HEK293 (cell line): Measurements from ENCODE around the gene DGKB.

Source experiments
- ATF2 ChIP-seq: fragments of 450-650 bp; formaldehyde crosslinking; IDR thresholded peaks from 2 replicates; pipeline ENCODE4 v1.5.1; 2016; ENCODE audit warnings: missing biosample characterization, missing genetic modification characterization, low read depth
- CTCF ChIP-seq: fragments of 450-650 bp; formaldehyde crosslinking; IDR thresholded peaks from 2 replicates; pipeline ENCODE4 v1.5.1; 2016; ENCODE audit warnings: missing biosample characterization, missing genetic modification characterization
- ZBTB20 ChIP-seq: fragments of 450-650 bp; formaldehyde crosslinking; IDR thresholded peaks from 2 replicates; pipeline ENCODE4 v1.5.1; 2016; ENCODE audit warnings: missing biosample characterization, missing genetic modification characterization
- ZBTB7A ChIP-seq: fragments of 450-650 bp; formaldehyde crosslinking; IDR thresholded peaks from 2 replicates; pipeline ENCODE4 v1.5.1; 2016; ENCODE audit warnings: low read depth, missing biosample characterization, missing genetic modification characterization
- ZNF184 ChIP-seq: fragments of 450-650 bp; IDR thresholded peaks from 2 replicates; pipeline ENCODE4 v1.5.1; 2018; ENCODE audit warnings: missing biosample characterization, mild to moderate bottlenecking, missing genetic modification characterization
- ZNF214 ChIP-seq: fragments of 450-650 bp; formaldehyde crosslinking; IDR thresholded peaks from 2 replicates; pipeline ENCODE4 v1.5.1; 2017; ENCODE audit warnings: missing biosample characterization, mild to moderate bottlenecking, missing genetic modification characterization, borderline replicate concordance
- ZNF274 ChIP-seq, 2 experiments: fragments of 200-500 bp in 1 of 2; fragments of 450-650 bp in 1 of 2; sonication (Bioruptor generic) in 1 of 2; formaldehyde crosslinking in 1 of 2; IDR thresholded peaks; 2 replicates each; pipeline versions ENCODE4 v1.5.1 to v1.6.1; 2014 to 2016; ENCODE audit warnings: borderline replicate concordance in 1 of 2, inconsistent platforms in 1 of 2, low read length in 1 of 2, missing biosample characterization in 1 of 2, missing genetic modification characterization in 1 of 2
- ZNF629 ChIP-seq: fragments of 450-650 bp; formaldehyde crosslinking; IDR thresholded peaks from 2 replicates; pipeline ENCODE4 v1.5.1; 2017; ENCODE audit warnings: missing biosample characterization, missing genetic modification characterization
- ZNF777 ChIP-seq: fragments of 450-650 bp; formaldehyde crosslinking; IDR thresholded peaks from 2 replicates; pipeline ENCODE4 v1.5.1; 2017; ENCODE audit warnings: missing biosample characterization, missing genetic modification characterization, borderline replicate concordance

- TF ChIP-seq CTCF (tag by site-specific recombination) (no peak), ZBTB7A (tag by site-specific recombination) (no peak), ZNF184 (tag by site-specific recombination) (no peak), ZBTB20 (no peak), ZNF629 (tag by site-specific recombination) (no peak), ZNF777 (tag by site-specific recombination) (no peak), ATF2 (tag by site-specific recombination) (no peak), ZNF274 (IDR thresholded peaks at IDR 0.05; ENCODE audit: low read length) (no peak), ZNF274 (tag by site-specific recombination; IDR thresholded peaks at IDR 0.05; ENCODE audit: borderline replicate concordance) (no peak), ZNF214 (tag by site-specific recombination) (no peak)
These were observed 631.1 kb downstream of the DGKB start for GRCh38 chr7:14271441-14271840.
